Measurements from ENCODE around the gene KIAA0586. TPM values are rescaled to one million over a fixed set of nuclear protein-coding genes. Genes with fewer than 3 reads are reported as not detected.
"Not testable (repeated sequence)": the region's sequence is repeated elsewhere in the genome, so short reads cannot be mapped to it uniquely, and the experiment has no call there.

The KIAA0586 gene
- total RNA-seq, 1 donor from 2014 or later: 27.8 TPM

DNA sequence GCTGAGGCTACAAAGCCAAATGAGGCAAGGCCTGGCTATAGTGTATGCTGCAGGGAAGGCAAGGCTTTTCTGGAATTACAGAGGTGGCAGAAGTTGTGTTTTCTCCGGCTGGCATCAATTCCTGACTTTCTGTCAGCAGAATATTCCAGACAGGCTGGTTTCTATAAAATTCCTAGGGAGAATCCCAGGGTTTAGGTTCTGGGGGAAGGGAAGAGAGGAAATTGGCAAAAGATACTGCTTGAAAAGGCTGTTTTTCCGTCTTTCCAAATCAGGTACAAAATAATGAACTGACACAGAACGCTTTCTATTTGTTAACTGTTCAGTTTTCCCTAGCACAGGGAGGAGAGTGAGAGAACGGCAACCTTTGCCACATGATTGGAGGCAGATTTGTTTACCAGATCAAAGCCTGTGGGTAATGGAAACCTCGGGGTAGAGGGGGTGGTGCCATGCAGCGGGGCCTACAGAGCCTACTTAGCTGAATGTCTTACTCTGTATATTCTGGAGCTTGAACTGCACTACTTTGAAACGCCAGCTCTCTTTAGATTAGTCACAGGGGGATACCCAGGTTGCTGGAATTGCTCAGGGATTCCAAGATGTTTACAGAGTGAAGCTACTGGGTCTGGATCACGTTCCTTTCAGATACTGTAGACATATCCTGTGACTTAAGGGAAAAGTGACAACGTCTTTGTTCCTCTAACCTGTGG lies 144.4 kb downstream of the KIAA0586 start:
- peaks cover 21% of the 10 kb centered on the region for H3K4me1 Mint-ChIP-seq (ENCODE audit: low read depth, unreplicated experiment)
- DNase-seq: no peak
- no peaks in the 10 kb centered on the region for H3K9me3 Mint-ChIP-seq (ENCODE audit: unreplicated experiment)
- H3K36me3 Mint-ChIP-seq (ENCODE audit: unreplicated experiment): no peaks in the 10 kb centered on the region
- no peak overlapping the region for H3K4me3 Mint-ChIP-seq (ENCODE audit: unreplicated experiment)
- no peaks in the 10 kb centered on the region for H3K27me3 Mint-ChIP-seq (ENCODE audit: unreplicated experiment)
- H3K27ac Mint-ChIP-seq (ENCODE audit: unreplicated experiment): no peak overlapping the region
- TF ChIP-seq, protein P1, sequence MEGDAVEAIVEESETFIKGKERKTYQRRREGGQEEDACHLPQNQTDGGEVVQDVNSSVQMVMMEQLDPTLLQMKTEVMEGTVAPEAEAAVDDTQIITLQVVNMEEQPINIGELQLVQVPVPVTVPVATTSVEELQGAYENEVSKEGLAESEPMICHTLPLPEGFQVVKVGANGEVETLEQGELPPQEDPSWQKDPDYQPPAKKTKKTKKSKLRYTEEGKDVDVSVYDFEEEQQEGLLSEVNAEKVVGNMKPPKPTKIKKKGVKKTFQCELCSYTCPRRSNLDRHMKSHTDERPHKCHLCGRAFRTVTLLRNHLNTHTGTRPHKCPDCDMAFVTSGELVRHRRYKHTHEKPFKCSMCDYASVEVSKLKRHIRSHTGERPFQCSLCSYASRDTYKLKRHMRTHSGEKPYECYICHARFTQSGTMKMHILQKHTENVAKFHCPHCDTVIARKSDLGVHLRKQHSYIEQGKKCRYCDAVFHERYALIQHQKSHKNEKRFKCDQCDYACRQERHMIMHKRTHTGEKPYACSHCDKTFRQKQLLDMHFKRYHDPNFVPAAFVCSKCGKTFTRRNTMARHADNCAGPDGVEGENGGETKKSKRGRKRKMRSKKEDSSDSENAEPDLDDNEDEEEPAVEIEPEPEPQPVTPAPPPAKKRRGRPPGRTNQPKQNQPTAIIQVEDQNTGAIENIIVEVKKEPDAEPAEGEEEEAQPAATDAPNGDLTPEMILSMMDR (IDR thresholded peaks at IDR 0.05; ENCODE audit: partially characterized antibody, unreplicated experiment): no peak

DNA sequence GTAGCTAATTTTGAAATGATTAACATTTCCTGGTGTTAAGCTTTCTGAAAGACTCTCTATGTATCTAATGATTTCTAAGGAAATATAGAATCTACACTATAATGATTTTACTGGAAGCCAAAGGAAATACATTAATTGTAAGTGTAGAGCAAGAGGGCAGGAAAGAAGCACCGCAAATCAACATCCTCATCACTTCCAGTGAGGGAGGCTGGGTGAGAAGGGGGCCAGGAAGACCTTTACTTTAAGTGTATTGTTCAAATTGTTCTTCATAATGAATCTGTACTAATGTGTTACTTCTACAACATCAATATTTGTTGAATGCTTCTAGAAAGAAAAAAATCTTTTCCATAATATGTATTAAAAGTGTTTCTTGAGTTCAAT lies 144.9 kb downstream of the KIAA0586 start:
- peaks cover 21% of the 10 kb centered on the region for H3K4me1 Mint-ChIP-seq (ENCODE audit: low read depth, unreplicated experiment)
- TF ChIP-seq, protein P1 (IDR thresholded peaks at IDR 0.05; ENCODE audit: partially characterized antibody, unreplicated experiment): no peak
- no peaks in the 10 kb centered on the region for H3K9me3 Mint-ChIP-seq (ENCODE audit: unreplicated experiment)
- no peaks in the 10 kb centered on the region for H3K36me3 Mint-ChIP-seq (ENCODE audit: unreplicated experiment)
- no peaks in the 10 kb centered on the region for H3K27me3 Mint-ChIP-seq (ENCODE audit: unreplicated experiment)
- DNase-seq: no peak
- no peak overlapping the region for H3K27ac Mint-ChIP-seq (ENCODE audit: unreplicated experiment)
- H3K4me3 Mint-ChIP-seq (ENCODE audit: unreplicated experiment): no peak overlapping the region

DNA sequence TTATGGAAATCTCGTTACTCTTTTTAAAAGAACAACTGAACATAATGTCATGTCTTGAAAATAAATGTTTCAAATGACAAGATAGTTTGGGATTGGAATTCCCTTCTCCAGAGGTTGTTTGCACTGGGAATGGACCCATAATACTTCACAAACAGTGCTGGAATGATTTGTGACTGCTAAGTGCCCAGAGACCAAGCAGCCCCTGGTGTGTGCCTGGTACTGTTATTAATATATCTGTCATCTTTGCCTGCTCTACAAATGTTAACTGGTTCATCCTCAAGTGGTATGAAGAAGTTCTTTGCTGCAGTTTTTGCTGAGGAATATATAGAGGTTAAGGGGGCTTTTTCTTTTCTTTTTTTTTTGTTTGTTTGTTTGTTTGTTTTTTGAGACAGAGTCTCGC lies 145.3 kb downstream of the KIAA0586 start:
- Mint-ChIP-seq H3K27me3 (ENCODE audit: unreplicated experiment) (no peaks in the 10 kb centered on the region), H3K36me3 (ENCODE audit: unreplicated experiment) (no peaks in the 10 kb centered on the region), H3K9me3 (ENCODE audit: unreplicated experiment) (no peaks in the 10 kb centered on the region), H3K27ac (ENCODE audit: unreplicated experiment) (peak overlapping the region; percentile 18), H3K4me3 (ENCODE audit: unreplicated experiment) (peak overlapping the region; percentile 5), H3K4me1 (ENCODE audit: low read depth, unreplicated experiment) (peaks cover 21% of the 10 kb centered on the region)
- no peak for DNase-seq
- TF ChIP-seq, protein P1 (IDR thresholded peaks at IDR 0.05; ENCODE audit: partially characterized antibody, unreplicated experiment): no peak

DNA sequence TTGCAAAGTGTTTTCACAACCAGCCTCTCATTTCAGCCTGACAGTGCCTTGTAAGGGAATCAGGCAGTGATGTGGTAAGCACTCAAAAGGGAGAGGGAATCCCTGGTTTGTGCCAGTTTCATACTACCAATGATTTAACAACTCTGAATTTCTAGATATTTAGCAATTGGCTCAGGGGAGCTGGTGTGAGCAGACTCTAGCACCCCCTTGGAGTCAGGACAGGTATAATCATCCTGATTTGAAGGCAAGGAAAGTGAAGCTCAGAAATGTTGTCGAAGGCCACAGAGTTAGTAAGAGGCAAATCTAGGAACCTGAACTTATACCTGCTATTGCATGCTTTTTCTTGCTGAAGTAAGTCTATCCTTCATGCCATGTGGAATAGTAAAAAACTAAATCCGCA lies 147.1 kb downstream of the KIAA0586 start:
- Mint-ChIP-seq H3K4me1 (ENCODE audit: low read depth, unreplicated experiment) (peaks cover 21% of the 10 kb centered on the region), H3K4me3 (ENCODE audit: unreplicated experiment) (no peak overlapping the region), H3K36me3 (ENCODE audit: unreplicated experiment) (no peaks in the 10 kb centered on the region), H3K27me3 (ENCODE audit: unreplicated experiment) (no peaks in the 10 kb centered on the region), H3K27ac (ENCODE audit: unreplicated experiment) (no peak overlapping the region), H3K9me3 (ENCODE audit: unreplicated experiment) (no peaks in the 10 kb centered on the region)
- TF ChIP-seq, protein P1 (IDR thresholded peaks at IDR 0.05; ENCODE audit: partially characterized antibody, unreplicated experiment): no peak
- DNase-seq: no peak

DNA sequence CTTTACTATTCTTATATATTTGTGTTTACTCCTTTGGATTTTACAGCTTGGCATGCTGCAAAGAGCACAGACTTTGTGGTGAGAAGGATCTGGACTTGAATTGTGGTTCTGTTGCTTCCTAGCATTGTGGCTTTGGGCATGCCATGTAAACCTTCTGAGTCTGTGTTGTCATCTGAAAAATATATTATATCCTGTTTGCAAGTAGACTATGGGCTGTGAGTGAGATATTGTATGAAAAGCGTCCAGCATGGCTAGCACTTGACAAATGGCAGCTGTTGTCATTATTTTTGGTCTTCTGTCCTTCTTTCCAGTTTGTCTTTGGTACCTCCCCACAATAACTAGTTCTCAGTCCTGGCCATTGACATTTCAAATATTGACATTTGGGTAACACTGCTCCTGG lies 148.4 kb downstream of the KIAA0586 start:
- Mint-ChIP-seq H3K4me3 (ENCODE audit: unreplicated experiment) (no peak overlapping the region), H3K9me3 (ENCODE audit: unreplicated experiment) (no peaks in the 10 kb centered on the region), H3K36me3 (ENCODE audit: unreplicated experiment) (no peaks in the 10 kb centered on the region), H3K27me3 (ENCODE audit: unreplicated experiment) (peaks cover 2% of the 10 kb centered on the region), H3K4me1 (ENCODE audit: low read depth, unreplicated experiment) (peaks cover 21% of the 10 kb centered on the region), H3K27ac (ENCODE audit: unreplicated experiment) (no peak overlapping the region)
- no peak for DNase-seq
- TF ChIP-seq, protein P1 (IDR thresholded peaks at IDR 0.05; ENCODE audit: partially characterized antibody, unreplicated experiment): no peak

DNA sequence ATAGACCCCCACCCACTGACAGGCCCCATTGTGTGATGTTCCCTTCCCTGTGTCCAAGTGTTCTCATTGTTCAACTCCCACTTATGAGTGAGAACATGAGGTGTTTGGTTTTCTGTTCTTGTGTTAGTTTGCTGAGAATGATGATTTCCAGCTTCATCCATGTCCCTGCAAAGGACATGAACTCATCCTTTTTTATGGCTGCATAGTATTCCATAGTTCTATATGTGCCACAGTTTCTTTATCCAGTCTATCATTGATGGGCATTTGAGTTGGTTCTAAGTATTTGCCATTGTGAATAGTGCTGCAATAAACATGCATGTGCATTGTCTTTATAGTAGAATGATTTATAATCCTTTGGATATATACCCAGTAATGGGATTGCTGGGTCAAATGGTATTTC lies 152.5 kb downstream of the KIAA0586 start:
- H3K9me3 Mint-ChIP-seq (ENCODE audit: unreplicated experiment); H3K27me3 Mint-ChIP-seq (ENCODE audit: unreplicated experiment); H3K4me3 Mint-ChIP-seq (ENCODE audit: unreplicated experiment); H3K4me1 Mint-ChIP-seq (ENCODE audit: low read depth, unreplicated experiment); H3K36me3 Mint-ChIP-seq (ENCODE audit: unreplicated experiment); DNase-seq; H3K27ac Mint-ChIP-seq (ENCODE audit: unreplicated experiment): not testable (repeated sequence)

DNA sequence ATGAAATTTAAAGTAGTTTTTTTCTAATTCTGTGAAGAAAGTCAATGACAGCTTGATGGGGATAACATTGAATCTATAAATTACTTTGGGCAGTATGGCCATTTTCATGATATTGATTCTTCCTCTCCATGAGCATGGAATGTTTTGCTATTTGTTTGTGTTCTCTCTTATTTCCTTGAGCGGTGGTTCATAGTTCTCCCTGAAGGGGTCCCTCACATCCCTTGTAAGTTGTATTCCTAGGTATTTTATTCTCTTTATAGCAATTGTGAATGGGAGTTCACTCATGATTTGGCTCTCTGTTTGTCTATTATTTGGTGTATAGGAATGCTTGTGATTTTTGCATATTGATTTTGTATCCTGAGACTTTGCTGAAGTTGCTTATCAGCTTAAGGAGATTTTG lies 153.9 kb downstream of the KIAA0586 start:
- H3K4me3 Mint-ChIP-seq (ENCODE audit: unreplicated experiment); DNase-seq; H3K9me3 Mint-ChIP-seq (ENCODE audit: unreplicated experiment); H3K27me3 Mint-ChIP-seq (ENCODE audit: unreplicated experiment); H3K27ac Mint-ChIP-seq (ENCODE audit: unreplicated experiment); H3K4me1 Mint-ChIP-seq (ENCODE audit: low read depth, unreplicated experiment): not testable (repeated sequence)
- H3K36me3 Mint-ChIP-seq (ENCODE audit: unreplicated experiment): peaks cover 14% of the 10 kb centered on the region
